Naive thymus-derived CD4-positive, alpha-beta T cell (primary cell): ENCODE measurements around the gene DNASE2. TPM values are rescaled to one million over a fixed set of nuclear protein-coding genes. Genes with fewer than 3 reads are reported as not detected.

Experiments used
- ATAC-seq: fragments of 150-1000 bp; cut with Tn5 transposase; 2 replicates; pipeline ENCODE4 v1.10.0; 2021; ENCODE audit warnings: mild to moderate bottlenecking, moderate library complexity
- CTCF ChIA-PET: fragments of 350-600 bp; sonication (Branson Sonifier 250); formaldehyde crosslinking; loops from one replicate; lab custom pipeline; 2021; ENCODE audit warnings: antibody characterized with exemption; lab: Charles Lee
- POLR2A ChIA-PET: fragments of 350-600 bp; sonication (Branson Sonifier 250); formaldehyde crosslinking; loops from one replicate; lab custom pipeline; 2021; ENCODE audit warnings: antibody characterized with exemption, inconsistent platforms; lab: Charles Lee
- DNase-seq, 9 donors: peaks; one replicate each; pipeline versions ENCODE4 v3.0.0 to v3.0.0-alpha.2; 2020 to 2022; ENCODE audit warnings: mixed read lengths in 1 of 9
- H3K27ac ChIP-seq: one replicate; pipeline ENCODE4 v1.7.0; 2013; ENCODE audit warnings: mild to moderate bottlenecking, low read depth, low read length, moderate library complexity
- H3K27me3 ChIP-seq, 2 donors: one replicate each; pipeline ENCODE4 v1.7.0; 2013; ENCODE audit warnings: low read length in 2 of 2, mild to moderate bottlenecking in 2 of 2, moderate library complexity in 2 of 2; ENCODE audit not compliant: control insufficient read depth in 2 of 2, insufficient read depth in 2 of 2
- H3K36me3 ChIP-seq, 3 experiments: 1 replicate in 2 of 3; 2 replicates in 1 of 3; pipeline ENCODE4 v1.7.0; 2013; ENCODE audit warnings: low read length in 3 of 3, mild to moderate bottlenecking in 3 of 3, moderate library complexity in 1 of 3; ENCODE audit not compliant: insufficient read depth in 3 of 3, control insufficient read depth in 2 of 3
- H3K4me1 ChIP-seq, 2 donors: one replicate each; pipeline ENCODE4 v1.7.0; 2013; ENCODE audit warnings: low read length in 2 of 2, mild to moderate bottlenecking in 2 of 2, moderate library complexity in 1 of 2; ENCODE audit not compliant: control insufficient read depth in 2 of 2, insufficient read depth in 2 of 2
- H3K4me3 ChIP-seq: 2 replicates; pipeline ENCODE4 v1.7.0; 2013; ENCODE audit warnings: mild to moderate bottlenecking, low read length
- H3K9me3 ChIP-seq, 3 experiments: 1 replicate in 2 of 3; 2 replicates in 1 of 3; pipeline ENCODE4 v1.7.0; 2013; ENCODE audit warnings: low read length in 3 of 3; ENCODE audit not compliant: control insufficient read depth in 2 of 3
- H3K27ac Mint-ChIP-seq, 9 donors: one replicate each; pipeline ENCODE4 v1.8.0; 2020 to 2022; ENCODE audit warnings: mixed read lengths in 9 of 9, mild to moderate bottlenecking in 8 of 9, moderate library complexity in 5 of 9, inconsistent platforms in 2 of 9
- H3K27me3 Mint-ChIP-seq, 5 donors: one replicate each; pipeline ENCODE4 v1.8.0; 2021 to 2022; ENCODE audit warnings: mixed read lengths in 5 of 5, mild to moderate bottlenecking in 1 of 5
- H3K36me3 Mint-ChIP-seq, 5 donors: one replicate each; pipeline ENCODE4 v1.8.0; 2020 to 2022; ENCODE audit warnings: mixed read lengths in 5 of 5, mild to moderate bottlenecking in 3 of 5, inconsistent platforms in 1 of 5
- H3K4me1 Mint-ChIP-seq, 7 donors: one replicate each; pipeline ENCODE4 v1.8.0; 2020 to 2022; ENCODE audit warnings: mixed read lengths in 7 of 7, mild to moderate bottlenecking in 3 of 7, inconsistent platforms in 1 of 7
- H3K4me3 Mint-ChIP-seq, 10 donors: one replicate each; pipeline ENCODE4 v1.8.0; 2020 to 2022; ENCODE audit warnings: mild to moderate bottlenecking in 10 of 10, mixed read lengths in 10 of 10, moderate library complexity in 6 of 10, inconsistent platforms in 2 of 10
- H3K9me3 Mint-ChIP-seq, 11 donors: one replicate each; pipeline ENCODE4 v1.8.0; 2020 to 2022; ENCODE audit warnings: mixed read lengths in 11 of 11, mild to moderate bottlenecking in 4 of 11, inconsistent platforms in 1 of 11, moderate library complexity in 1 of 11
- intact Hi-C, 2 donors: fragments of 100-400 bp; cut with micrococcal nuclease; formaldehyde crosslinking; loops; one replicate each; pipeline ENCODE4 v1.15.1; 2023
- polyA plus RNA-seq, 2 donors: library from polyadenylated mRNA; unstranded; fragments of 300-500 nt; fragmentation: Illumina TruSeq; gene quantifications; one replicate each; pipeline ENCODE4 v1.2.3, GENCODE V29; 2021
- total RNA-seq, 6 experiments: library from RNA in 5 of 6; stranded (reverse) in 5 of 6; gene quantifications; 1 replicate in 5 of 6; 2 replicates in 1 of 6; pipeline ENCODE4 v1.2.3 and lab custom pipeline; 2021 to 2026

The DNASE2 gene
- total and polyA plus RNA-seq, 7 experiments from 2014 or later, result 14.2 to 52.9 (median 28.4) TPM

- no peak overlapping the region for H3K4me3 Mint-ChIP-seq
- ChIA-PET CTCF (interaction anchor here (0.8 kb wide), 1 partner anchor 17 kb away, joined by 4 read pairs; the partner anchor contains the start of gene GCDH), POLR2A (interaction anchor here (0.7 to 2.1 kb wide), 5 partner anchors 8 to 39 kb away, joined by 3 to 8 read pairs (median 4); partner anchors contain the start of gene GCDH)
- H3K27ac Mint-ChIP-seq, result peak overlapping the region in 2 of 9 donors; percentile 44 to 59
- H3K27me3 ChIP-seq, result no peaks in the 10 kb centered on the region
- intact Hi-C loops, result no loop called here
- no peaks in the 10 kb centered on the region for H3K36me3 ChIP-seq
- H3K27ac ChIP-seq, result no peak overlapping the region
- ATAC-seq (no peak), DNase-seq (no peak)
- no peak overlapping the region for H3K4me3 ChIP-seq
- peaks cover 0 to 4% (median 0%) of the 10 kb centered on the region in 5 donors for H3K36me3 Mint-ChIP-seq
- H3K27me3 Mint-ChIP-seq, result no peaks in the 10 kb centered on the region
- no peaks in the 10 kb centered on the region for H3K4me1 ChIP-seq
- H3K4me1 Mint-ChIP-seq, result peaks cover 0 to 3% (median 0%) of the 10 kb centered on the region in 7 donors
- no peaks in the 10 kb centered on the region for H3K9me3 Mint-ChIP-seq
- no peaks in the 10 kb centered on the region for H3K9me3 ChIP-seq
These were observed 25.9 kb upstream of the DNASE2 start for GRCh38 chr19:12907166-12907565.

- H3K27me3 ChIP-seq, result no peaks in the 10 kb centered on the region
- no peak overlapping the region for H3K4me3 ChIP-seq
- Mint-ChIP-seq H3K4me3 (no peak overlapping the region), H3K27me3 (no peaks in the 10 kb centered on the region), H3K27ac (peak overlapping the region in 1 of 9 donors; percentile 51), H3K9me3 (no peaks in the 10 kb centered on the region), H3K4me1 (peaks cover 0 to 4% (median 0%) of the 10 kb centered on the region in 7 donors), H3K36me3 (peaks cover under 1 to 16% (median 2%) of the 10 kb centered on the region in 5 donors)
- DNase-seq, result no peak
- ChIA-PET CTCF (interaction anchor here (0.6 to 1.0 kb wide), 2 partner anchors 9 to 74 kb away, joined by 3 to 4 read pairs; partner anchors contain the start of gene GCDH), POLR2A (interaction anchor here (0.9 to 1.3 kb wide), 4 partner anchors 9 to 39 kb away, joined by 3 to 5 read pairs (median 4); partner anchors contain the start of genes CALR and GCDH)
- H3K27ac ChIP-seq, result no peak overlapping the region
- peaks cover 0 to 52% (median 8%) of the 10 kb centered on the region in 3 experiments for H3K36me3 ChIP-seq
- no peaks in the 10 kb centered on the region for H3K4me1 ChIP-seq
- no peaks in the 10 kb centered on the region for H3K9me3 ChIP-seq
- intact Hi-C loops, result no loop called here
- ATAC-seq, result peak; percentile 40
These were observed 18.8 kb upstream of the DNASE2 start for GRCh38 chr19:12899891-12900518.

- Mint-ChIP-seq H3K27ac (no peak overlapping the region), H3K36me3 (peaks cover 4 to 29% (median 15%) of the 10 kb centered on the region in 5 donors), H3K27me3 (no peaks in the 10 kb centered on the region), H3K4me3 (no peak overlapping the region), H3K9me3 (no peaks in the 10 kb centered on the region), H3K4me1 (peaks cover 6 to 15% (median 12%) of the 10 kb centered on the region in 7 donors)
- Histone ChIP-seq H3K9me3 (no peaks in the 10 kb centered on the region), H3K4me1 (peaks cover 5 to 9% of the 10 kb centered on the region in 2 donors), H3K4me3 (no peak overlapping the region), H3K27ac (no peak overlapping the region), H3K27me3 (no peaks in the 10 kb centered on the region), H3K36me3 (peaks cover 0 to 71% (median 8%) of the 10 kb centered on the region in 3 experiments)
- ChIA-PET POLR2A (interaction anchor here (0.6 kb wide), 1 partner anchor 188 kb away, joined by 7 read pairs; no protein-coding TSS in a partner anchor), CTCF (interaction anchor here (0.6 kb wide), 1 partner anchor 57 kb away, joined by 4 read pairs; no protein-coding TSS in a partner anchor)
- intact Hi-C loops, result no loop called here
- DNase-seq (no peak), ATAC-seq (no peak)
These were observed 15.2 kb upstream of the DNASE2 start for GRCh38 chr19:12896460-12896859.

GRCh38 chr19:12893582-12893981 is 12.3 kb upstream of the DNASE2 start:
- Histone ChIP-seq H3K36me3 (peaks cover 0 to 52% (median 8%) of the 10 kb centered on the region in 3 experiments), H3K4me3 (no peak overlapping the region), H3K4me1 (peaks cover 5 to 15% of the 10 kb centered on the region in 2 donors), H3K9me3 (no peaks in the 10 kb centered on the region), H3K27ac (no peak overlapping the region), H3K27me3 (no peaks in the 10 kb centered on the region)
- ATAC-seq (no peak), DNase-seq (no peak)
- Mint-ChIP-seq H3K36me3 (peaks cover 5 to 20% (median 16%) of the 10 kb centered on the region in 5 donors), H3K4me1 (peaks cover 18 to 34% (median 24%) of the 10 kb centered on the region in 7 donors), H3K4me3 (peak overlapping the region in 7 of 10 donors; percentile 25 to 99 (median 64)), H3K27ac (peak overlapping the region in 4 of 9 donors; percentile 29 to 59 (median 55)), H3K9me3 (peaks cover 0 to 7% (median 0%) of the 10 kb centered on the region in 11 donors), H3K27me3 (no peaks in the 10 kb centered on the region)
- ChIA-PET POLR2A (interaction anchor here (1.1 to 4.3 kb wide), 2 partner anchors 21 to 44 kb away, joined by 4 to 46 read pairs; no protein-coding TSS in a partner anchor), CTCF (no interaction called here)
- intact Hi-C loops, result no loop called here

- H3K27me3 ChIP-seq, result no peaks in the 10 kb centered on the region
- Mint-ChIP-seq H3K36me3 (peaks cover 5 to 17% (median 16%) of the 10 kb centered on the region in 5 donors), H3K9me3 (peaks cover 0 to 7% (median 0%) of the 10 kb centered on the region in 11 donors), H3K27ac (peak overlapping the region; percentile 94 to 99 (median 98)), H3K4me1 (peaks cover 16 to 36% (median 25%) of the 10 kb centered on the region in 7 donors), H3K4me3 (peak overlapping the region; percentile 91 to 100 (median 99)), H3K27me3 (peaks cover 0 to 2% (median 0%) of the 10 kb centered on the region in 5 donors)
- ChIA-PET CTCF (interaction anchor here (0.5 to 2.3 kb wide), 7 partner anchors 10 to 971 kb away, joined by 3 to 21 read pairs (median 6); partner anchors contain the start of genes CALR and DNASE2), POLR2A (interaction anchor here (0.6 to 4.3 kb wide), 22 partner anchors 8 to 395 kb away, joined by 3 to 46 read pairs (median 6); partner anchors contain the start of genes CALR, DHPS, DNASE2 and FARSA)
- peak overlapping the region; percentile 87 for H3K4me3 ChIP-seq
- H3K9me3 ChIP-seq, result no peaks in the 10 kb centered on the region
- H3K4me1 ChIP-seq, result peaks cover 5 to 15% of the 10 kb centered on the region in 2 donors
- peak overlapping the region; percentile 83 for H3K27ac ChIP-seq
- ATAC-seq (no peak), DNase-seq (peak in 1 of 9 donors; percentile 19)
- intact Hi-C loops, result loop anchor here (1.0 to 2.0 kb wide), 6 partner anchors 23 to 225 kb away; partner anchors contain the start of genes CALR (in 2 of the 2), FARSA (in 2 of the 2), SYCE2 (in 2 of the 2) and TRMT1 (in 2 of the 2)
- peaks cover 0 to 32% (median under 1%) of the 10 kb centered on the region in 3 experiments for H3K36me3 ChIP-seq
These were observed 10.3 kb upstream of the DNASE2 start for GRCh38 chr19:12891553-12892021.
